PC-3 (cell line): ENCODE measurements around the gene CTU1.

Source experiments
- CTCF ChIP-seq: fragments of 300-600 bp; sonication (generic); conservative IDR thresholded peaks from 2 replicates; pipeline ENCODE4 v1.5.1; 2017; ENCODE audit warnings: antibody characterized with exemption, low read depth, mild to moderate bottlenecking, low read length
- EZH2 ChIP-seq: fragments of 300-600 bp; sonication (generic); IDR thresholded peaks from one replicate; pipeline ENCODE4 v1.6.1; 2017; ENCODE audit warnings: antibody characterized with exemption, mild to moderate bottlenecking, low read length; ENCODE audit not compliant: unreplicated experiment

- TF ChIP-seq EZH2: no peak
- TF ChIP-seq CTCF: peak; percentile 85
Measured at GRCh38 chr19:51094696-51095279, 13.4 kb downstream of the CTU1 start.
